H9 (cell line): ENCODE measurements around the gene NFE2L3. TPM values are rescaled to one million over a fixed set of nuclear protein-coding genes. Genes with fewer than 3 reads are reported as not detected.

Experiments used
- DNase-seq: peaks from one replicate; pipeline ENCODE4 v3.0.0-alpha.2; 2017
- H2AFZ ChIP-seq: one replicate; pipeline ENCODE4 v1.6.1; 2013; ENCODE audit warnings: mild to moderate bottlenecking, low read length, control low read depth, moderate library complexity
- H2AK5ac ChIP-seq: 2 replicates; pipeline ENCODE4 v1.6.1; 2013; ENCODE audit warnings: low read length, control low read depth, mixed read lengths; ENCODE audit not compliant: insufficient read length
- H2BK120ac ChIP-seq: one replicate; pipeline ENCODE4 v1.6.1; 2013; ENCODE audit warnings: low read depth, mild to moderate bottlenecking, low read length, control low read depth, inconsistent platforms; ENCODE audit not compliant: poor library complexity, severe bottlenecking
- H2BK12ac ChIP-seq: 2 replicates; pipeline ENCODE4 v1.6.1; 2013; ENCODE audit warnings: low read length, control low read depth, mixed read lengths, low read depth; ENCODE audit not compliant: insufficient read length
- H2BK15ac ChIP-seq: 2 replicates; pipeline ENCODE4 v1.6.1; 2013; ENCODE audit warnings: low read depth, low read length, control low read depth
- H2BK20ac ChIP-seq: one replicate; pipeline ENCODE4 v1.6.1; 2013; ENCODE audit warnings: low read depth, mild to moderate bottlenecking, low read length, control low read depth, inconsistent platforms; ENCODE audit not compliant: poor library complexity, severe bottlenecking
- H2BK5ac ChIP-seq: 2 replicates; pipeline ENCODE4 v1.6.1; 2013; ENCODE audit warnings: low read length, control low read depth, mixed read lengths; ENCODE audit not compliant: insufficient read length
- H3K14ac ChIP-seq: 2 replicates; pipeline ENCODE4 v1.6.1; 2013; ENCODE audit warnings: low read length, control low read depth; ENCODE audit not compliant: insufficient read depth
- H3K18ac ChIP-seq: 2 replicates; pipeline ENCODE4 v1.6.1; 2013; ENCODE audit warnings: low read depth, mild to moderate bottlenecking, mixed read lengths, low read length, control low read depth; ENCODE audit not compliant: insufficient read length
- H3K23ac ChIP-seq: 2 replicates; pipeline ENCODE4 v1.6.1; 2013; ENCODE audit warnings: low read length, control low read depth, mixed read lengths, low read depth; ENCODE audit not compliant: insufficient read length
- H3K23me2 ChIP-seq: 2 replicates; pipeline ENCODE4 v1.6.1; 2013; ENCODE audit warnings: low read depth, mild to moderate bottlenecking, mixed read lengths, low read length, control low read depth; ENCODE audit not compliant: insufficient read length, poor library complexity, severe bottlenecking
- H3K27ac ChIP-seq: 2 replicates; pipeline ENCODE4 v1.5.1; 2013; ENCODE audit warnings: low read length, control low read depth, mixed read lengths, low read depth; ENCODE audit not compliant: insufficient read length
- H3K27me3 ChIP-seq: 2 replicates; pipeline ENCODE4 v1.6.1; 2013; ENCODE audit warnings: low read length, control low read depth, inconsistent platforms; ENCODE audit not compliant: insufficient read depth
- H3K4ac ChIP-seq: 2 replicates; pipeline ENCODE4 v1.6.1; 2013; ENCODE audit warnings: low read depth, mild to moderate bottlenecking, control low read depth, inconsistent platforms, low read length, moderate library complexity
- H3K4me1 ChIP-seq: 2 replicates; pipeline ENCODE4 v1.6.1; 2013; ENCODE audit warnings: low read length, control low read depth, inconsistent platforms; ENCODE audit not compliant: insufficient read depth
- H3K4me2 ChIP-seq: 2 replicates; pipeline ENCODE4 v1.6.1; 2013; ENCODE audit warnings: low read length, control low read depth, mixed read lengths; ENCODE audit not compliant: insufficient read length, insufficient read depth
- H3K56ac ChIP-seq: 2 replicates; pipeline ENCODE4 v1.6.1; 2013; ENCODE audit warnings: low read depth, mild to moderate bottlenecking, mixed read lengths, low read length, control low read depth; ENCODE audit not compliant: insufficient read length
- H3K79me1 ChIP-seq: 2 replicates; pipeline ENCODE4 v1.6.1; 2013; ENCODE audit warnings: low read depth, mild to moderate bottlenecking, moderate library complexity, low read length, control low read depth, inconsistent platforms; ENCODE audit not compliant: insufficient read depth, poor library complexity, severe bottlenecking
- H3K79me2 ChIP-seq: 2 replicates; pipeline ENCODE4 v1.6.1; 2013; ENCODE audit warnings: low read length, control low read depth, inconsistent platforms; ENCODE audit not compliant: insufficient read depth
- H3K9ac ChIP-seq: 2 replicates; pipeline ENCODE4 v1.6.1; 2013; ENCODE audit warnings: low read length, control low read depth, mixed read lengths; ENCODE audit not compliant: insufficient read length; ENCODE audit errors: extremely low read depth
- H3K9me3 ChIP-seq: one replicate; pipeline ENCODE4 v1.6.1; 2013; ENCODE audit warnings: low read depth, low read length, inconsistent platforms; ENCODE audit not compliant: control insufficient read depth
- H3T11ph ChIP-seq: one replicate; pipeline ENCODE4 v1.6.1; 2013; ENCODE audit warnings: mild to moderate bottlenecking, low read length, control low read depth, inconsistent platforms
- H4K20me1 ChIP-seq: one replicate; pipeline ENCODE4 v1.6.1; 2013; ENCODE audit not compliant: control insufficient read depth, insufficient read length, insufficient read depth
- H4K5ac ChIP-seq: 2 replicates; pipeline ENCODE4 v1.6.1; 2013; ENCODE audit warnings: low read depth, mild to moderate bottlenecking, mixed read lengths, low read length, control low read depth; ENCODE audit not compliant: insufficient read length
- H4K8ac ChIP-seq: replicated peaks from 2 replicates; pipeline ENCODE4 v1.6.1; 2013; ENCODE audit warnings: low read length, control low read depth, mixed read lengths, low read depth; ENCODE audit not compliant: insufficient read length
- H4K91ac ChIP-seq: 2 replicates; pipeline ENCODE4 v1.6.1; 2013; ENCODE audit warnings: low read depth, mild to moderate bottlenecking, moderate library complexity, mixed read lengths, low read length, control low read depth; ENCODE audit not compliant: insufficient read length
- H3K27ac Mint-ChIP-seq, 3 experiments: 2 replicates in 2 of 3; 3 replicates in 1 of 3; pipeline ENCODE4 v1.8.0; 2020 to 2021; ENCODE audit warnings: mixed read lengths in 3 of 3, mild to moderate bottlenecking in 1 of 3, moderate library complexity in 1 of 3
- H3K27me3 Mint-ChIP-seq: 2 replicates; pipeline ENCODE4 v1.8.0; 2021; ENCODE audit warnings: low read depth, mild to moderate bottlenecking, moderate library complexity, mixed read lengths
- H3K36me3 Mint-ChIP-seq, 3 experiments: 2 replicates in 2 of 3; 3 replicates in 1 of 3; pipeline ENCODE4 v1.8.0; 2020 to 2021; ENCODE audit warnings: low read depth in 3 of 3, mixed read lengths in 3 of 3; ENCODE audit not compliant: insufficient read depth in 1 of 3
- H3K4me1 Mint-ChIP-seq, 2 experiments: 2 replicates each; pipeline ENCODE4 v1.8.0; 2020; ENCODE audit warnings: mixed read lengths in 2 of 2
- H3K4me3 Mint-ChIP-seq, 2 experiments: 2 replicates in 1 of 2; 3 replicates in 1 of 2; pipeline ENCODE4 v1.8.0; 2020 to 2021; ENCODE audit warnings: mild to moderate bottlenecking in 2 of 2, mixed read lengths in 2 of 2, moderate library complexity in 1 of 2
- H3K9me3 Mint-ChIP-seq, 2 experiments: 2 replicates in 1 of 2; 3 replicates in 1 of 2; pipeline ENCODE4 v1.8.0; 2020; ENCODE audit warnings: mild to moderate bottlenecking in 2 of 2, mixed read lengths in 2 of 2, moderate library complexity in 1 of 2
- CTCF ChIP-seq: fragments of 200-600 bp; sonication (generic); conservative IDR thresholded peaks from 3 replicates; pipeline ENCODE4 v1.8.0; 2021; ENCODE audit warnings: antibody characterized with exemption, mild to moderate bottlenecking
- WGBS: extraction: QIAGEN DNeasy Blood & Tissue Kit; methylation state at CpG from one replicate; pipeline ENCODE4 v1.1.7; 2013; ENCODE audit warnings: missing lambda C conversion rate, low lambda C conversion rate, mixed read lengths; ENCODE audit not compliant: insufficient read length; ENCODE audit errors: extremely low coverage; 5-methylcytosine and 5-hydroxymethylcytosine counted together
- total RNA-seq: library from RNA; stranded (reverse); gene quantifications from 2 replicates; pipeline ENCODE4 v1.2.1, GENCODE V29; 2021

NFE2L3 gene
- total RNA-seq, 1 experiment from 2014 or later: 46.9 TPM

GRCh38 chr7:26105931-26106330 lies 46.1 kb upstream of the NFE2L3 start:
- Mint-ChIP-seq H3K27ac (peak overlapping the region in 1 of 3 experiments; percentile 65; a peak in 2 of 7 replicates), H3K27me3 (peaks cover 2% of the 10 kb centered on the region; the same call in 1 of the 2 replicates), H3K36me3 (no peaks in the 10 kb centered on the region), H3K9me3 (no peaks in the 10 kb centered on the region), H3K4me3 (no peak overlapping the region), H3K4me1 (peaks cover 20 to 24% of the 10 kb centered on the region in 2 experiments)
- no peak overlapping the region for H3K9ac ChIP-seq
- no peak overlapping the region for H3K23ac ChIP-seq
- no peaks in the 10 kb centered on the region for H3K23me2 ChIP-seq
- H3K56ac ChIP-seq: no peak overlapping the region
- H2BK15ac ChIP-seq: no peak overlapping the region
- H3T11ph ChIP-seq: no peak overlapping the region
- no peaks in the 10 kb centered on the region for H3K27me3 ChIP-seq
- H3K4me1 ChIP-seq: peaks cover 4% of the 10 kb centered on the region; the same call in 1 of the 2 replicates
- no peak overlapping the region for H2BK20ac ChIP-seq
- no peak overlapping the region for H2AFZ ChIP-seq
- H4K91ac ChIP-seq: no peak overlapping the region
- no peak overlapping the region for H2BK120ac ChIP-seq
- H3K9me3 ChIP-seq: no peaks in the 10 kb centered on the region
- no peaks in the 10 kb centered on the region for H3K79me1 ChIP-seq
- no peak overlapping the region for H2BK5ac ChIP-seq
- no CpG with 5 or more reads among the region's 11 CpGs for WGBS
- H3K27ac ChIP-seq: no peak overlapping the region
- no peak overlapping the region for H4K8ac ChIP-seq
- no peak overlapping the region for H4K5ac ChIP-seq
- no peak overlapping the region for H2BK12ac ChIP-seq
- no peak overlapping the region for H3K14ac ChIP-seq
- H3K4me2 ChIP-seq: no peak overlapping the region
- H4K20me1 ChIP-seq: no peaks in the 10 kb centered on the region
- no peak overlapping the region for H2AK5ac ChIP-seq
- no peak for DNase-seq
- TF ChIP-seq CTCF: no peak
- H3K18ac ChIP-seq: no peak overlapping the region
- H3K4ac ChIP-seq: no peak overlapping the region
- no peaks in the 10 kb centered on the region for H3K79me2 ChIP-seq
